ENCODE measurements around the gene EPB41L4B.

The EPB41L4B gene

DNA sequence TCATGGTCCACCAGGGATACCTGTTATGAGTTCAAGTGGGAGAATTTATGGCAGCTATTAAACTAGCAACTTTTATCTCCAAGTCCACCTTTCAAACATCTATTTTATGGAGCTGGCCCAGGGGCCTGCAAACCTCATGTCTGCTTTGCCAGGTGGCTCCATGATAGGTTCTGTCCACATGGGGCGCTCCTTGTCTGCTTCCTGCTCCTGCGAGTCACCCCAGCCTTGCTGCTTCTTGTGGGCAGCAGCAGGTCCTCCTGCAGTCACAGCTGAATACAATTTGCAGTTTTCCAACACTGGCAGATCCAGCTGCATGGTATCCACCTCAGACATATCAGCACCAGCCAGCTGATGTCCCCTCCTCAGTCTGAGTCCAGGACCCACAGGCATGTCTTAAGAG, 114.2 kb downstream of the EPB41L4B start:
- H3K4me3 ChIP-seq (IDR thresholded peaks at IDR 0.05; ENCODE audit: insufficient read depth, low read depth, low read length): no peak overlapping the region
- no peaks in the 10 kb centered on the region for H3K36me3 ChIP-seq (ENCODE audit: insufficient read depth)
- H4K20me1 ChIP-seq (ENCODE audit: insufficient read depth): no peaks in the 10 kb centered on the region
- no peaks in the 10 kb centered on the region for H3K4me1 ChIP-seq (ENCODE audit: low read depth, poor library complexity, severe bottlenecking)
- no peaks in the 10 kb centered on the region for H3K79me2 ChIP-seq (ENCODE audit: insufficient read depth, low read depth)
- no peak overlapping the region for H3K4me2 ChIP-seq
- H3K27me3 ChIP-seq (ENCODE audit: insufficient read depth, low read depth): no peaks in the 10 kb centered on the region
- no peak overlapping the region for H2AFZ ChIP-seq (ENCODE audit: low read depth)
- TF ChIP-seq, protein P1, sequence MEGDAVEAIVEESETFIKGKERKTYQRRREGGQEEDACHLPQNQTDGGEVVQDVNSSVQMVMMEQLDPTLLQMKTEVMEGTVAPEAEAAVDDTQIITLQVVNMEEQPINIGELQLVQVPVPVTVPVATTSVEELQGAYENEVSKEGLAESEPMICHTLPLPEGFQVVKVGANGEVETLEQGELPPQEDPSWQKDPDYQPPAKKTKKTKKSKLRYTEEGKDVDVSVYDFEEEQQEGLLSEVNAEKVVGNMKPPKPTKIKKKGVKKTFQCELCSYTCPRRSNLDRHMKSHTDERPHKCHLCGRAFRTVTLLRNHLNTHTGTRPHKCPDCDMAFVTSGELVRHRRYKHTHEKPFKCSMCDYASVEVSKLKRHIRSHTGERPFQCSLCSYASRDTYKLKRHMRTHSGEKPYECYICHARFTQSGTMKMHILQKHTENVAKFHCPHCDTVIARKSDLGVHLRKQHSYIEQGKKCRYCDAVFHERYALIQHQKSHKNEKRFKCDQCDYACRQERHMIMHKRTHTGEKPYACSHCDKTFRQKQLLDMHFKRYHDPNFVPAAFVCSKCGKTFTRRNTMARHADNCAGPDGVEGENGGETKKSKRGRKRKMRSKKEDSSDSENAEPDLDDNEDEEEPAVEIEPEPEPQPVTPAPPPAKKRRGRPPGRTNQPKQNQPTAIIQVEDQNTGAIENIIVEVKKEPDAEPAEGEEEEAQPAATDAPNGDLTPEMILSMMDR (conservative IDR thresholded peaks at IDR 0.05; ENCODE audit: low read depth, low read length): no peak
- H3K27ac ChIP-seq: no peak overlapping the region
- H3K9ac ChIP-seq: no peak overlapping the region

DNA sequence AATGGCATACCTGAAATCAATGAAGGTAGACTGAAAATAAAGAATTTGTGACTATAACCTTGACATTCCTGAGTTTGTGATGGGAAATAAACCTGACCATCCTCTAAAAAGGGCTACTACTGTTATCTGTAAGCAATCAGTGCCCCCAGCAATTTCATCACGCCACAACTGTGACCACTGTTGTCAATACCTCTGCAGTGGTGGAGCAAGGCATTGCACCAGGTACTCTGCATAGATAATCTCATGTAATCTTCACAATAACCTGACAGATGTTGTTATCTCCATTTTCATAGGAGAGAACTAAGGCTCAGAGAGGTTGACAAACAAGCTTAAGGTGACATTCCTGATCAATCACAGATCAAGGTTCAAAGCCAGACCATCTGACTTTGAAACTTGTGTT, 115.3 kb downstream of the EPB41L4B start:
- H3K9ac ChIP-seq: no peak overlapping the region
- H3K4me1 ChIP-seq (ENCODE audit: low read depth, poor library complexity, severe bottlenecking): no peaks in the 10 kb centered on the region
- no peaks in the 10 kb centered on the region for H3K79me2 ChIP-seq (ENCODE audit: insufficient read depth, low read depth)
- no peak overlapping the region for H2AFZ ChIP-seq (ENCODE audit: low read depth)
- no peaks in the 10 kb centered on the region for H3K27me3 ChIP-seq (ENCODE audit: insufficient read depth, low read depth)
- H3K4me3 ChIP-seq (IDR thresholded peaks at IDR 0.05; ENCODE audit: insufficient read depth, low read depth, low read length): no peak overlapping the region
- no peaks in the 10 kb centered on the region for H3K36me3 ChIP-seq (ENCODE audit: insufficient read depth)
- H3K4me2 ChIP-seq: no peak overlapping the region
- H3K27ac ChIP-seq: no peak overlapping the region
- TF ChIP-seq, protein P1 (conservative IDR thresholded peaks at IDR 0.05; ENCODE audit: low read depth, low read length): no peak
- H4K20me1 ChIP-seq (ENCODE audit: insufficient read depth): no peaks in the 10 kb centered on the region

DNA sequence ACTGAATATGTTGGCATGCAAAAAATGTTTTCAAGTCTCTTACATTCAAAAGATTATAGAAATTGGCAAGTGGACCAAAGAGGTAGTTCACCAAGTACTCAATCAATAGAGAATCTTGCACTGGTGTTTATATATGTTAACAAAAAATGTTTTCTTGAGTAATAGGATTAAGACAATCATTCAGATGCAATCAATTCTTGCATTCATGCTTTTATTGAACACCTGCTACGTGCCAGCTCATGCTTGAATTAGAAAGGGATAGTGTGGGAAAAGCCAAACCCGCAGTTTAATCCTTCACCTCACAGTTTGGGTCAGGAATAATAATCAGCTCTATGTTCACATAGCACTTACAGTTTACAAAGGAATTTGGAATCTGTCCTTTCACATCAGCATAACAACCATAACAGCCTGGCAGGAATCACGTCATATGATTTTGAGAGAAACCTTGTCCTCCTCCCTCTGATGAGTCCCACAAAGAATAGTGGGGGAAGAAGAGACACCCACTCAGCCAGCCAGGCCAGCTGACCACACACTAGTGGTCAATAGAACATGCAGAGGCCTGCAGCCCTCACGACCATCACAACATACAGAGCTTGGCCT, 117.0 kb downstream of the EPB41L4B start:
- Histone ChIP-seq H3K4me1 (ENCODE audit: low read depth, poor library complexity, severe bottlenecking) (no peaks in the 10 kb centered on the region), H3K36me3 (ENCODE audit: insufficient read depth) (no peaks in the 10 kb centered on the region), H2AFZ (ENCODE audit: low read depth) (no peak overlapping the region), H3K27me3 (ENCODE audit: insufficient read depth, low read depth) (no peaks in the 10 kb centered on the region), H3K4me3 (IDR thresholded peaks at IDR 0.05; ENCODE audit: insufficient read depth, low read depth, low read length) (no peak overlapping the region), H3K27ac (no peak overlapping the region), H4K20me1 (ENCODE audit: insufficient read depth) (no peaks in the 10 kb centered on the region), H3K9ac (no peak overlapping the region), H3K79me2 (ENCODE audit: insufficient read depth, low read depth) (no peaks in the 10 kb centered on the region), H3K4me2 (no peak overlapping the region)
- TF ChIP-seq, protein P1 (conservative IDR thresholded peaks at IDR 0.05; ENCODE audit: low read depth, low read length): no peak

DNA sequence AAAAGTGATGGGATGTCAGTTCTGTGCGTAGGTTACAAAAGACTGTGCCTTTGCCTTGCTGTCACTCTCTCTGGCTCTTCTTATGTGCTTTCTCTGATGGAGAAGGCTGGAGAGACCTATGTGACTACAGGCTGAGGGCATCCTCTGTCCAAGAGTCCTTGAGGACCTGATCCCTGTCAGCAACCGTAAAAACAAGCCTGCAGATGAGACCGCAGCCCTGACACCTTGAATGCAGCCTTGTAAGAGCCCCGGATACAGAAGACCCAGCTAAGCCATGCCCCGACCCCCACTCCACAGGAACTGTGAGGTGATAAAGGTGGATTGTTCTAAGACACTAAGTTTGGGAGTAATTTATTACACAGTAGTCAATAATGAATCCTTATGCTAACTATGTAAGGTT, 121.2 kb downstream of the EPB41L4B start:
- H3K9ac ChIP-seq: no peak overlapping the region
- H3K36me3 ChIP-seq (ENCODE audit: insufficient read depth): no peaks in the 10 kb centered on the region
- H3K27ac ChIP-seq: no peak overlapping the region
- no peaks in the 10 kb centered on the region for H3K27me3 ChIP-seq (ENCODE audit: insufficient read depth, low read depth)
- TF ChIP-seq, protein P1 (conservative IDR thresholded peaks at IDR 0.05; ENCODE audit: low read depth, low read length): no peak
- no peak overlapping the region for H3K4me2 ChIP-seq
- H3K79me2 ChIP-seq (ENCODE audit: insufficient read depth, low read depth): no peaks in the 10 kb centered on the region
- H3K4me3 ChIP-seq (IDR thresholded peaks at IDR 0.05; ENCODE audit: insufficient read depth, low read depth, low read length): no peak overlapping the region
- H3K4me1 ChIP-seq (ENCODE audit: low read depth, poor library complexity, severe bottlenecking): no peaks in the 10 kb centered on the region
- no peaks in the 10 kb centered on the region for H4K20me1 ChIP-seq (ENCODE audit: insufficient read depth)
- no peak overlapping the region for H2AFZ ChIP-seq (ENCODE audit: low read depth)
